ENCODE measurements around the gene TTLL11.

DNA sequence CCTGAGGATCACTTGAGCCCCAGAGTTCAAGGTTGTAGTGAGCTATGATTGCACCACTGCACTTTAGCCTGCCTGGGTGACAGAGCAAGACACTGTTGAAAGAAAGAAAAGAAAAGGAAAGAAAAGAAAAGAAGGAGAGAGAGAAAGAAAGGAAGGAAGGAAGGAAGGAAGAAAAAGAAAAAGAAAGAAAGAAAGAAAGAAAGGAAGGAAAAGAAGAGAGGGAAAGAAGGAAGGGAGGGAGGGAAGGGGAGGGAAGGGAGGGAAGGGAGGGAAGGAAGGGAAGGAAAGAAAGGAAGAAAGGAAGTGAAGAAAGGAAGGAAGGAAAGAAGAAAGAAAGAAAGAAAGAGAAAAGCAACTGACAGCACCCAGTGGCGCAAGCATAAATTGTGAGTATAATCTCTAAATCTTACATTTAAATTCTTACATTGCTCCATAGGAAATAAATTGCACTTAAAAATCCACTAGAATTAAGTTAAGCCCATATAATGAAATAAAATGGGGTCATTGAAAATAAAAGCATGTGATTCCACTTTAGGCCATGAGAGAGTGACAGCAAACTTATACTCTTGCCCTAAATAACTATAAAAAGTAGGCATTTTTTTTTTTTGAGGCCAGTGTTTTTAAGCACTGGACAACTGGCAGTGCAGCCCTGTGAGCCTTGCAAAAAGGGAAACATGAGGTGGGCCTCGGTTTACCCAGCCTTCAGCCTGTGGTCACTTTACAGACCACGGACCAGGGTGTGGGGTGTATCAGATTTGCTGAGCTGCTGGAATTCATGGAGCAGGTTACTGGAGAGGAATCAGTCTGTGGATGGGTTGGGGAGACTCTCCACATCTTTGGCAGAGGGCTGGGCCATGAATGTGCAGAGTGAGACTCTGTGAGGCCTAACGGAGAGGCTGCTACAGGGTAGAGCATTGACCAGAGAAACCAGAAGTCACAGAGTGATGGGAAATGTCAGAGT is 175.5 kb downstream of the TTLL11 start:
- no peak for TF ChIP-seq CTCF (IDR thresholded peaks at IDR 0.05)
- no peak for TF ChIP-seq POLR2A (IDR thresholded peaks at IDR 0.05)
- TF ChIP-seq POLR2AphosphoS5 (IDR thresholded peaks at IDR 0.05): no peak

Measured in upper lobe of left lung (tissue), 4 donors.